Natural killer cell treated with Interleukin-12 subunit alpha and Interleukin-12 subunit beta and Interleukin-15 and Interleukin-18, amount 100 ng/mL, for 72 hours (primary cell): ENCODE measurements around the gene SLC14A1. TPM values are rescaled to one million over a fixed set of nuclear protein-coding genes. Genes with fewer than 3 reads are reported as not detected.

ENCODE experiments used
- ATAC-seq, 2 donors: fragments of 150-1000 bp; cut with Tn5 transposase in 1 of 2; sonication (Bioruptor Pico), chemical (Tn5 transposase) in 1 of 2; 2 replicates each; pipeline ENCODE4 v1.10.0; 2021
- DNase-seq: peaks from one replicate; pipeline ENCODE4 v3.0.0; 2022; ENCODE audit warnings: low spot score
- H3K27ac Mint-ChIP-seq, 2 donors: 1 replicate in 1 of 2; 2 replicates in 1 of 2; pipeline ENCODE4 v1.8.0; 2022; ENCODE audit warnings: mixed read lengths in 2 of 2, mild to moderate bottlenecking in 1 of 2, moderate library complexity in 1 of 2
- H3K27me3 Mint-ChIP-seq, 2 donors: 1 replicate in 1 of 2; 2 replicates in 1 of 2; pipeline ENCODE4 v1.8.0; 2022; ENCODE audit warnings: mixed read lengths in 2 of 2
- H3K36me3 Mint-ChIP-seq: one replicate; pipeline ENCODE4 v1.8.0; 2022; ENCODE audit warnings: mixed read lengths
- H3K4me1 Mint-ChIP-seq, 2 donors: 1 replicate in 1 of 2; 2 replicates in 1 of 2; pipeline ENCODE4 v1.8.0; 2022; ENCODE audit warnings: low read depth in 2 of 2, mixed read lengths in 2 of 2, mild to moderate bottlenecking in 1 of 2
- H3K4me3 Mint-ChIP-seq: one replicate; pipeline ENCODE4 v1.8.0; 2022; ENCODE audit warnings: mixed read lengths
- H3K9me3 Mint-ChIP-seq: 2 replicates; pipeline ENCODE4 v1.8.0; 2022; ENCODE audit warnings: mixed read lengths
- total RNA-seq, 2 donors: library from RNA; stranded (reverse); gene quantifications; one replicate each; pipeline ENCODE4 v1.2.3, GENCODE V29; 2022

The SLC14A1 gene
- total RNA-seq, 2 donors from 2014 or later, result 1.6 to 2.3 TPM

DNA sequence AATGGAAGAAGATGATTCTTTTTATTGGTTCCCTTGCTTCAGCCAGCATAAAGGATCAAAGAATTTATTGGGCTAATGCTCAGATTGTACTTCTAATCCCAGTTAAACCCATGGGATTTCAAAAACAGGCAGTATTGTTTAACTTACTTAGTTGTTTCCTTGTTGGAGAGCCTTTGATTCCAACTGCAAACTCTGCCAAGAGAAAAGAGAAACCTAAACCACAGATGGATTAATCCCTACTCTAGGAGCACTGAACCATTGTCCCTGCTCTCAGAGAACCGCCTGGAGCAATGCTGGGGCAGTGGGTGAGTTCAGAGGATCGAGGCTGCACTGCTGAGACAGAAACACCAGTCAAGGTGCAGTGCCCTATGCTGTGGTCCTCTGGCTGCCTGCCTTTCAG is 56.6 kb downstream of the SLC14A1 start:
- Mint-ChIP-seq H3K4me1 (peaks cover 11 to 21% of the 10 kb centered on the region in 2 donors), H3K36me3 (no peaks in the 10 kb centered on the region), H3K9me3 (no peaks in the 10 kb centered on the region), H3K27ac (no peak overlapping the region), H3K27me3 (peaks cover 0 to 3% of the 10 kb centered on the region in 2 donors), H3K4me3 (no peak overlapping the region)
- DNase-seq, result no peak
- ATAC-seq, result no peak

DNA sequence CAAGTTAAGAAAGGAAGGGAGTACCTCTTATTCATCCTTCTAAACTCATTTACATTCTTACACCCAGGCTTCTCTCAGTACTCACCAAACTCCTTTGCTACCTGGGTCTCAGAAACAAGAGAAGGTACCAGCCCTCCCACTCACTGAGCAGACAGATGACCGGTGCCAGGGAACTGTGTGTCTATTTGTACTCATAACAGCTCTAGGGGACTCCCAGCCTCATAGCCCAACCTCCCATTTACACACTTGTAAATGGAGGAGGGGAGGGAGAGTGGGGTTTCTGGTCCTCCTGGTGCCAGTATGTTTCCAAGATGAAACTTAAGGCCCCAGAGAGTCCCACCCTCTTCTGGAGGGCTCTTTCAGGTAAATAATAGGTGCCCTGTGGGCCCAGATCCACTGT is 58.7 kb downstream of the SLC14A1 start:
- ATAC-seq (no peak), DNase-seq (no peak)
- Mint-ChIP-seq H3K27ac (no peak overlapping the region), H3K4me3 (no peak overlapping the region), H3K36me3 (no peaks in the 10 kb centered on the region), H3K27me3 (peaks cover 0 to 3% of the 10 kb centered on the region in 2 donors), H3K9me3 (no peaks in the 10 kb centered on the region), H3K4me1 (peaks cover 12 to 17% of the 10 kb centered on the region in 2 donors)

DNA sequence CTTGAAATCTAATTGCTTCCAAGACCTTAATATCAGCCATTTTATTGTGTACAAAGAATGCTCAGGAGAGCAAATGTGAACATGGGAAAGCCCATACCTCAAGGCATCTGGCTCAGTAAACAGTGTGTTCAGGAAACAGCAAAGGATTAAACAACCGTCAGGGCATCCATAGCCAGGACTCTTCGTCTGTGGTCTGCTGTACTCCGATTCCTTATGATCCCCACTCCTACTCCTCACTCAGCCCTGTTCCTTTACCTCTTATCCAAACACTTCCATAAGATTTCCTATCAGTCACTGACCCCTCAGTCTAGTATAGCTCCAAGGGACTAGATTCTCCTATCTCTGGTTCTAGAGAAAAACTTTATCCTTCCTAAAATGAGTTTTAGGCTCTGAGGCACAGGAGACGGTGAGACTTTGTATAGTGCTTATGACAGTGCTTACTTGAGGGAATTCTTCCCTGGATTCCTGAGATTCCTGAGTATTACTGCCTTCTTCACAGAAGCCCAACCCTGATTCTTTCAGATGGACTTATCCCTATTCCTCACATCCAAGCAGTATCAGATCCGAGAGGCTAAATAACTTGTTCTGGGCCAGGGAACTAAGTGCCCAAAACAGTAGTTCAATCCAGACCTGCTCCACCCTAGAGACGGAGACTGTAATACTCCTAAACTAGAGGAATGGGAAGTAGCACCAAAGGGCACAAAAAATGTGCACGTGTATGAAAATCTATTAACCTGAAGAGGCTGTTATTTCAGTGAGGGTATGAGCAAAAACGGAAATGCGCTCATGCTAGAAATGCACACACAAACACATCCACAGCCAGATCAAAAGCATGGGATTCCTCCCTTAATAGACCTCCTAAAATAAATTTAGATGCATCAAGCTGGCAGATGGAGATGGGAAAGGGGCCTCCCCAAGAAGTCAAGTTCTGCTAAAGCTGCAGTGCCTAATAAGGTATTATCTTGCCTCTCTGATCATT is 59.4 kb downstream of the SLC14A1 start:
- H3K27me3 Mint-ChIP-seq, result peaks cover 0 to 3% of the 10 kb centered on the region in 2 donors
- peak overlapping the region in 1 of 2 donors; percentile 1 for H3K27ac Mint-ChIP-seq
- peak overlapping the region; percentile 12 for H3K4me3 Mint-ChIP-seq
- H3K9me3 Mint-ChIP-seq, result no peaks in the 10 kb centered on the region
- H3K4me1 Mint-ChIP-seq, result peaks cover 12 to 17% of the 10 kb centered on the region in 2 donors
- DNase-seq, result no peak
- H3K36me3 Mint-ChIP-seq, result no peaks in the 10 kb centered on the region
- ATAC-seq, result no peak

DNA sequence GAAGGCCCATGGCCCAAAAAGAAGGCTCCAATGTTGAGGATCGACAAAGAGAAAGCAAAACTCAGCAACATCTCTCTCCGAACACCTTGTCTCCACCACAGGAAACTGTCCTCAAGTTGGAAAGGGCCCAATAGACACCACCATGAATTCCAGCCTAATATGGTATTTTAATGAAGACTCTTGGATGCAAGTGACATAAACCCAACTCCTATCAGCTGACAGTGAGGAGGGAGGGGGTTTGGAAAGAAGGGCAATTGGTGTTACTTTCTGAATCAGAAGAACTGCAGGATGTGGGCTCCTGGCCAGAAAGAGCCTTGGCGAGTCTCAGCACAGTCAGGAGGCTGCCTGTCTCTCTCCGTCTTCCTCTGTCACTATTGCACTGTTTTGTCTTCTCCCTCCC is 61.2 kb downstream of the SLC14A1 start:
- no peaks in the 10 kb centered on the region for H3K9me3 Mint-ChIP-seq
- peak overlapping the region; percentile 44 for H3K4me3 Mint-ChIP-seq
- ATAC-seq (peak; percentile 94 to 96), DNase-seq (peak; percentile 73)
- peaks cover 12 to 17% of the 10 kb centered on the region in 2 donors for H3K4me1 Mint-ChIP-seq
- H3K27me3 Mint-ChIP-seq, result peaks cover 0 to 3% of the 10 kb centered on the region in 2 donors
- H3K27ac Mint-ChIP-seq, result peak overlapping the region; percentile 77 to 84
- H3K36me3 Mint-ChIP-seq, result no peaks in the 10 kb centered on the region

DNA sequence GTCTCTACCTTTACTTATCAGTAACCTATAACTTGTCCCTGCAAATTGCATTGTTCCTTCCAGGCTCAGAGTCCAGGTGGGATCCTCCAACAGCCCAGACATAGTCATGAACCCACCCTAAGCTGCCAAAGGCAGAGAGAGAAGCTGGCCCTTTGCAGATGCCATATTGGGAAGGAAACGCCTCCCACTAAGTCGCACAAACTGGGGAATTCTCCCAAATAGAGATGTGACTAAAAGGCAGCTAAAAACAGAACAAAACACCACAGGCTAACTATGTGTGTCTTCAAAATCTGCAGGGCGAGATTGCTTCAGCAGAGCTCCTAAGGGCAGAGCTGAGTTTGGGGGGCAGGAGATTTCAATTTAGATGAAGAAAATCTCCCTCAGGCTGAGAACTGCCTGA is 63.0 kb downstream of the SLC14A1 start:
- Mint-ChIP-seq H3K27ac (no peak overlapping the region), H3K9me3 (peaks cover 4% of the 10 kb centered on the region), H3K27me3 (no peaks in the 10 kb centered on the region), H3K36me3 (no peaks in the 10 kb centered on the region), H3K4me1 (peaks cover 12 to 20% of the 10 kb centered on the region in 2 donors), H3K4me3 (no peak overlapping the region)
- ATAC-seq (no peak), DNase-seq (no peak)

DNA sequence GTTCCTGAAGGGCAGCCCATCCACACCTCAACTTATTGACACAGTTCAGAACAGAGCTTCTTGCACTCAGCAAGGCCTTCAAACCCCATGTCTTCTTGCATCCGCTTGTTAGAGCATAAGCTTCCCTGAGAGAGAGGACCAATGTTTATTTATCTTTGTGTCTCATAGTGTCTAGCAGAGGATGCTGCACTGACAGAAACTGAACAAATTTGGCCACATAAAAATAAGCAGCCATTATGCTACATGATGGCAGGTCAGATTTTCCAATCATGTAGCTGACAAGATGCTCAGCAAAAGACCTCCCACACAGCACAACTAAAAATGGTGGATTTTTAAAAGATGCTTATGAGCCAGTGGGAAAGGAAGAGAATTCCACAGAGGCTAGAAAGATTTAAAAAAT is 63.4 kb downstream of the SLC14A1 start:
- no peaks in the 10 kb centered on the region for H3K36me3 Mint-ChIP-seq
- H3K9me3 Mint-ChIP-seq, result peaks cover 4% of the 10 kb centered on the region
- H3K4me3 Mint-ChIP-seq, result no peak overlapping the region
- ATAC-seq (no peak), DNase-seq (no peak)
- H3K27me3 Mint-ChIP-seq, result no peaks in the 10 kb centered on the region
- H3K4me1 Mint-ChIP-seq, result peaks cover 12 to 20% of the 10 kb centered on the region in 2 donors
- H3K27ac Mint-ChIP-seq, result no peak overlapping the region

DNA sequence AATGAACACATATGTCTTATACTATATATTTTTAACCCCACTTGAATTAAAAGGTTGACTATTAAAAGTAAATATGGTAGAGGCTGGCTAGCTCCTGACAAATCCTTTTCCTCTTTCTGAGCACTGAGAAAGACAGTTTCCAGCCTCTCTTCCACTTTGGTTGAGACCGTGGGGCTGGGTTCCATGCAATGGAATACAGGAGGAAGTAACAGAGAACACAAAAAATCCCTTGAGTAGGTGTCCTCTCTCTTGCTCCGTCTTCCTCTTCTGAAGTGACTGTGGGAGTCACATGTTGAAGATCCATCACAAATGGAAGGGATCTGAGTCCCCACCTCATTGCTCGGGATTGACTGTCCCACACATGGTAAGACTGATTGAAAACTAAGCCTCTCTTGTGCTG is 64.9 kb downstream of the SLC14A1 start:
- Mint-ChIP-seq H3K27ac (no peak overlapping the region), H3K4me3 (no peak overlapping the region), H3K9me3 (peaks cover 4% of the 10 kb centered on the region), H3K27me3 (no peaks in the 10 kb centered on the region), H3K36me3 (no peaks in the 10 kb centered on the region), H3K4me1 (peaks cover 17 to 22% of the 10 kb centered on the region in 2 donors)
- DNase-seq (no peak), ATAC-seq (no peak)

DNA sequence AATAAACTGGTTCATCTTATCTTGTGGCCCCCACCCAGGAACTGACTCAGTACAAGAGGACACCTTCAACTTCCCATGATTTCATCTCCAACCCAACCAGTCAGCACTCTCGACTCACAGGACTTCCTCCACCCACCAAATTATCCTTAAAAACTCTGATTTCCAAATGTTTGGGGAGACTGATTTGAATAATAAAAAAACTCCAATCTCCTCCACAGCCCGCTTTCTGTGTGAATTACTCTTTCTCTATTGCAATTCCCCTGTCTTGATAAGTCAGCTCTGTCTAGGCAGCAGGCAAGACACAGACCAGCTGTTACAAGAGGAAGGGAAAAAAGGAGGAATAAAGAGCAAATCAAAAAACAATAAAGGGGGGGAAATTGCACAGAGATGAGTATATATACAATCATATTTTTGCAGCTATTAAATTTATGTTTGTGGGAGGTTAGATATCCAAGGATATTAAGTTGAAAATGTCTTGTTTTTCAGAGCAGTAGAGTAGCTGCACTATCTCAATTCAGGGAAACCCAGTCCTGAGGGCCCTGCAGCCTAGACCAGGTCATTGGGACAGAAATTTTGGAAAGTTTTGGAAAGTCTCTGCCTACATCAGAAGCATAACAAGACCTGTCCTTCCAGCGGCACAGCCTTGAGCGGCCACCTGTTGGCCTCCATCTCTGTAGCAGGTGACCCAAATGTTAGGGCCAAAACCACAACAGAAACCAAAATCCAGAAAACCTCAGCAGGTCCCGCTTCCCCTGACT is 68.7 kb downstream of the SLC14A1 start:
- Mint-ChIP-seq H3K9me3 (peaks cover 4% of the 10 kb centered on the region), H3K4me3 (no peak overlapping the region), H3K4me1 (peaks cover 5 to 10% of the 10 kb centered on the region in 2 donors), H3K27me3 (peaks cover 0 to under 1% of the 10 kb centered on the region in 2 donors), H3K27ac (no peak overlapping the region), H3K36me3 (no peaks in the 10 kb centered on the region)
- ATAC-seq, result peak in 1 of 2 donors; percentile 48
- DNase-seq, result no peak

DNA sequence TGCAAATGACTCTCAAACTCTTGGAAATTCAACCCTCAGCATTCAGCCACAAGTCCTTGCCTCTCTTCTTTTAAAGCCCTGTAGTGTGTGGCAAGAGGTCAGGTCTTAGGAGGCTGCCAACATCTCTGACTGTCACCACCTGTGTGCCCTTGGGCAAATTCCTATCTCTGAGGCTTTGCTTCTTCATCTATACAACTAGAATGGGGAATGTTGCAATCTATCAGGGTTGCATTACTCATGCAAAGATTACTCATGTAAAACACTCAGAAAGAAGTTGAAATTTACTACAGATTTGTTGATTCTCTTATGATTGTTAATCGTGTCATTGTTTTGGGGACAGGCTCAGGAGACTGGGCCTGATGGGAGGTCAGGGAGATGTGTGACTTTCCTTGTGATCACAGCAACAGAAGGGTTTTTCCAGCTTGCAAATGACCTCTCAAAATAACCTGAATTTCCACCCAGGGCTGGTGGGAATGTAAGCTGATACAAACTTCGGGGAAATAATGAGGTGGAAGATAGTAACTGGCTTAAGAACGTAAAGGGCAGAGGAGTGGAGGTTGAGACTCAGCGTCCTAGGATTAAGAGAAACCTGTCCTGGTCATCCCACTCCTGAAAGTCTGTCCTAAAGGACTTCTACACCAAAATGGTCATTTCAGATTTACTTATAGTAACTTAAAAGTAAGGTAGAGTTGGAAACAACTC is 69.4 kb downstream of the SLC14A1 start:
- DNase-seq (no peak), ATAC-seq (peak; percentile 68 to 70)
- peaks cover 2% of the 10 kb centered on the region in 2 donors for H3K27me3 Mint-ChIP-seq
- H3K4me1 Mint-ChIP-seq, result peaks cover 5 to 10% of the 10 kb centered on the region in 2 donors
- H3K36me3 Mint-ChIP-seq, result peaks cover under 1% of the 10 kb centered on the region
- H3K27ac Mint-ChIP-seq, result peak overlapping the region in 1 of 2 donors; percentile 58
- H3K9me3 Mint-ChIP-seq, result peaks cover 4% of the 10 kb centered on the region
- H3K4me3 Mint-ChIP-seq, result no peak overlapping the region

DNA sequence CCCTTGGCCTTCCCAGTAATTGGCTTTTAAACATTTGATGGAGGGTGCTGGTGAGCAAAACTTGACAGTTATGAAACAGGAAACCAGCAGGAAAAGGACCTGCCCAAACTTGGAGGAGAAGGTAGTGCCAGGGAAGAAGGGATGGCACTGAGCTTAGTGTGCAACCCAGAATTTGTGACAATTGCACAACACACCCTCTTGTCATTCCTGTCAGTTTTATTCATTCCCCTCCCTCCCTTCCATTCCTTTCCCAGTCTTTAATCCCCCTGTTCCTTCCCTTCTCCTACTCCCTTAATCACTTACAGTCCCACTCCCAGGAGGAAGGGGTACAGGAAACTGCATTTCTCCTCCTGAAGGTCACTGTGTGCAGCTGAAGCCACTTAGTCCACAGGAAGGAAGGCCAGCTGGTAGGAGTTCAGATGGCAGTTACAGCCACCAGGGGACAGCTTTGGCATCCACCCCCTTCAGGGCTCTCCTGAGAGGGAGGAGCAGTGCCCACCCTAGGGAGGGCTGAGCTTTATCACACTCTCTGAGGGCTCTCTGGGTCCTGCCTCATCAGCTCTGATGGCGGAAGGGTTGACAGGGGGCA is 77.5 kb downstream of the SLC14A1 start:
- ATAC-seq, result no peak

More for the DNA sequence above, 77.5 kb downstream of the SLC14A1 start:
- no peaks in the 10 kb centered on the region for H3K9me3 Mint-ChIP-seq
- no peak overlapping the region for H3K27ac Mint-ChIP-seq
- H3K27me3 Mint-ChIP-seq, result peaks cover 8 to 10% of the 10 kb centered on the region in 2 donors
- H3K4me1 Mint-ChIP-seq, result peaks cover 8 to 17% of the 10 kb centered on the region in 2 donors
- peaks cover 15% of the 10 kb centered on the region for H3K36me3 Mint-ChIP-seq
- no peak overlapping the region for H3K4me3 Mint-ChIP-seq
- no peak for DNase-seq
